ENCODE measurements around the gene CRX. TPM values are rescaled to one million over a fixed set of nuclear protein-coding genes. Genes with fewer than 3 reads are reported as not detected.
"Not testable (repeated sequence)": the region's sequence is repeated elsewhere in the genome, so short reads cannot be mapped to it uniquely, and the experiment has no call there.

CRX gene
- total and polyA plus RNA-seq, 11 donors: not detected

DNA sequence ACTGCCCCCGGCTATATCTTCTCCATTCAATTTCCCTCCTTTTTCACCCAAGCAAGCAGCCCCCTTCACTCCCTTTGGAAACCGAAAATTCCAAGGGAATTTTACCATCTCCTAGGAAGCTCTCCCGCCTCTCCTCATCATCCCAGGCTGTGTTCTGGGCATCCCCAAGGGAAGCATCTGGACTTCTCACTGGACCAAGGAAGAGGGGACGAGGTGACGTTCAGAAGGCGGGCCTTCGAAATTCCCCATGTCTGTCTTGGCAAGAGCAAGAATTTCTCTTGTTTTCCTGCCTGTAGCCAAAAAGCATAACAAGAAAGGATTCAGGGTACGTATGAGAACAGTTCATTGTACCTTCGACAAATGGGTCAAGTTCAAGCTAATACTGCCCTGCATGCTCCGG, 43.4 kb downstream of the CRX start:
- 47 to 67% (median 57%) methylated on average over 9 to 10 of the region's 10 CpGs for WGBS, 4 donors
- ATAC-seq: peak in 1 of 4 donors; percentile 8
- H3K4me1 ChIP-seq: no peaks in the 10 kb centered on the region
- no peak for TF ChIP-seq POLR2A (IDR thresholded peaks at IDR 0.05)
- TF ChIP-seq, protein P1, sequence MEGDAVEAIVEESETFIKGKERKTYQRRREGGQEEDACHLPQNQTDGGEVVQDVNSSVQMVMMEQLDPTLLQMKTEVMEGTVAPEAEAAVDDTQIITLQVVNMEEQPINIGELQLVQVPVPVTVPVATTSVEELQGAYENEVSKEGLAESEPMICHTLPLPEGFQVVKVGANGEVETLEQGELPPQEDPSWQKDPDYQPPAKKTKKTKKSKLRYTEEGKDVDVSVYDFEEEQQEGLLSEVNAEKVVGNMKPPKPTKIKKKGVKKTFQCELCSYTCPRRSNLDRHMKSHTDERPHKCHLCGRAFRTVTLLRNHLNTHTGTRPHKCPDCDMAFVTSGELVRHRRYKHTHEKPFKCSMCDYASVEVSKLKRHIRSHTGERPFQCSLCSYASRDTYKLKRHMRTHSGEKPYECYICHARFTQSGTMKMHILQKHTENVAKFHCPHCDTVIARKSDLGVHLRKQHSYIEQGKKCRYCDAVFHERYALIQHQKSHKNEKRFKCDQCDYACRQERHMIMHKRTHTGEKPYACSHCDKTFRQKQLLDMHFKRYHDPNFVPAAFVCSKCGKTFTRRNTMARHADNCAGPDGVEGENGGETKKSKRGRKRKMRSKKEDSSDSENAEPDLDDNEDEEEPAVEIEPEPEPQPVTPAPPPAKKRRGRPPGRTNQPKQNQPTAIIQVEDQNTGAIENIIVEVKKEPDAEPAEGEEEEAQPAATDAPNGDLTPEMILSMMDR (IDR thresholded peaks at IDR 0.05): no peak
- H3K9me3 ChIP-seq: peaks cover 0 to 4% (median 0%) of the 10 kb centered on the region in 12 donors
- peaks cover 0 to 12% (median 0%) of the 10 kb centered on the region in 9 donors for H3K27me3 ChIP-seq
- H3K4me3 ChIP-seq: no peak overlapping the region
- intact Hi-C loops (cut with DNase I): loop anchor here in 2 of 10 donors (10.0 kb wide), 1 partner anchor 100 kb away; no protein-coding TSS in a partner anchor
- H3K36me3 ChIP-seq: no peaks in the 10 kb centered on the region
- no peak overlapping the region for H3K27ac ChIP-seq
- peak in 3 of 5 donors; percentile 27 to 33 (median 31) for DNase-seq

DNA sequence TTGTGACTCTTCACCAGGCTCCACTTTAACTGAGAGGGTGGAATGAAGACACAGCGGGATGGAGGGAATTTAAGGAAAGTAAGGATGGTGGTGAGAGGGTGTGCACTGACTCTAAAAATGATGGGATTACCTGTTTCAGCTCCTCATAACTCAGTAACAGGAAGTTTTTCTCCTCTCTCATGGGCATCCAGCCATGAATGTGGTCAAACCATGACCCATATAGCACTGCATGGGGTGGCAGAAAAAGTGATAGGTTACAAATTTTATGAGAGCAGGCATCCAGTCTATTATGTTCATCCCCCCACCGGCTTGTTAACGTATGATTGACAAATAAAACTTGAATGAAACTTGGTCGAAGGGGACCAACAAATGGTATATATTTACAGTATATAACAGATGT, 57.2 kb downstream of the CRX start:
- peaks cover 0 to 23% (median 0%) of the 10 kb centered on the region in 9 donors for H3K27me3 ChIP-seq
- ATAC-seq (no peak), DNase-seq (no peak)
- no peaks in the 10 kb centered on the region for H3K9me3 ChIP-seq
- no peak overlapping the region for H3K4me3 ChIP-seq
- H3K4me1 ChIP-seq: no peaks in the 10 kb centered on the region
- 71 to 95% (median 88%) methylated on average over 4 of the region's 4 CpGs for WGBS, 4 donors
- H3K36me3 ChIP-seq: no peaks in the 10 kb centered on the region
- TF ChIP-seq, protein P1 (IDR thresholded peaks at IDR 0.05): no peak
- no peak for TF ChIP-seq POLR2A (IDR thresholded peaks at IDR 0.05)
- H3K27ac ChIP-seq: no peak overlapping the region
- intact Hi-C loops (cut with DNase I): no loop called here

DNA sequence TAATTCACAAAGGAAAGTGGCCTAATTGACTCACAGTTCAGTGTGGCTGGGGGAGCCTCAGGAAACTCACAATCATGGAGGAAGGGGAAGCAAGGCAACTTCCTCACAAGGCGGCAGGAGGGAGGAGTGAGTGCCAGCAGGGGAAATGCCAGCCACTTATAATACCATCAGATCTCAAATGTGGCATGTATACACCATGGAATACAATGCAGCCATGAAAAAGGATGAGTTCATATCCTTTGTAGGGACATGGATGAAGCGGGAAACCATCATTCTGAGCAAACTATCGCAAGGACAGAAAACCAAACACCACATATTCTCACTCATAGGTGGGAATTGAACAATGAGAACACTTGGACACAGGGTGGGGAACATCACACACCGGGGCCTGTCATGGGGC, 57.6 kb downstream of the CRX start:
- H3K9me3 ChIP-seq; intact Hi-C loops (cut with DNase I); H3K4me1 ChIP-seq; H3K27ac ChIP-seq; H3K4me3 ChIP-seq; DNase-seq; ATAC-seq; H3K36me3 ChIP-seq: not testable (repeated sequence)
- H3K27me3 ChIP-seq: peaks cover 0 to 18% (median 0%) of the 10 kb centered on the region in 9 donors
- WGBS, 4 donors: 49 to 81% (median 68%) methylated on average over 3 to 4 of the region's 4 CpGs

DNA sequence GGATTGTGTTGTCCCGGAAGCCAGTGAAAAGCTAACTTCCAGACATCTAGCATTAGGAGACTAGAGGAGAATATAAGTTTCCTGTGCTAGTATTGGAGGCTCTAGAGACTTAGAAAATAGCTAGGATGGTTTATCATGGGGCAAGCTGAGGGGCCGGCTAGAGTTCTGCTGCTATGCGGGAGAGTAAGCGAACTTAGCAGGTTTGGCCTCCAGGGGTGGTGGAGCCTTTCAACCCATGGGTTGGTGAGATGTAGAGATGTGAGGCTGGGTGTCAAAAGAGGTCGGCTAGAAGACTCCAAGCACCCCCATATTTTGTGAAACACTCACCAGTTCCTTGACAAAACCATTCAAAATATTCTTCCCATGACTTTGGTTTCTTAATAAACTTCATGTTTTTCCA, 60.0 kb downstream of the CRX start:
- Histone ChIP-seq H3K36me3 (no peaks in the 10 kb centered on the region), H3K9me3 (no peaks in the 10 kb centered on the region), H3K27ac (no peak overlapping the region), H3K27me3 (peaks cover 0 to 15% (median 0%) of the 10 kb centered on the region in 9 donors), H3K4me3 (no peak overlapping the region), H3K4me1 (no peaks in the 10 kb centered on the region)
- DNase-seq (no peak), ATAC-seq (no peak)
- intact Hi-C loops (cut with DNase I): no loop called here
- TF ChIP-seq, protein P1 (IDR thresholded peaks at IDR 0.05): no peak
- TF ChIP-seq POLR2A (IDR thresholded peaks at IDR 0.05): no peak
- 63 to 72% (median 67%) methylated on average over 5 of the region's 5 CpGs for WGBS, 4 donors

DNA sequence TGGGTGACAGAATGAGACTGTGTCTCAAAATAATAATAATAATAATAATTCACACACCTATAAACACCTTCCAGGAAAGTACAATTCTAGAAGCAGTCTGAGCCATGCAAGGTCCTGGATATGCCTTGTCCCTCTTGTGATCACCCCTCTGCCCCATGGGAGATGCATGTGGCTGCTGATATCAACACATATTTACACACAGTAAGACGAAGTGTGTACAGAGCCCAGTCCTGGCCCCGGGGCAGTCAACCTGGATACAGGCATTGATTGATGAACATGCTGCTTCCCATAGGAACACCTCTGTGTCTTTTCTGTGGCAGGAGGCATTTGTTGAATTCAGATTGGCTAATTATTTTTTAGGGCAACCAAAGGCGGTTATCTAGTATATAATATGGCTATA, 61.2 kb downstream of the CRX start:
- H3K36me3 ChIP-seq: no peaks in the 10 kb centered on the region
- intact Hi-C loops (cut with DNase I): no loop called here

More for the DNA sequence above, 61.2 kb downstream of the CRX start:
- TF ChIP-seq, protein P1 (IDR thresholded peaks at IDR 0.05): no peak
- TF ChIP-seq POLR2A (IDR thresholded peaks at IDR 0.05): no peak
- DNase-seq (no peak), ATAC-seq (no peak)
- no peak overlapping the region for H3K4me3 ChIP-seq
- whole genome bisulfite sequencing, 4 donors: 67 to 81% (median 73%) methylated on average over 3 of the region's 3 CpGs
- H3K27me3 ChIP-seq: peaks cover 0 to 9% (median 0%) of the 10 kb centered on the region in 9 donors
- H3K9me3 ChIP-seq: no peaks in the 10 kb centered on the region
- H3K27ac ChIP-seq: no peak overlapping the region
- H3K4me1 ChIP-seq: no peaks in the 10 kb centered on the region
